NCI-H748 (cell line): ENCODE data around the gene SH3GL2.

Experiments used
- DNase-seq: peaks from one replicate; lab custom pipeline; 2025; ENCODE audit not compliant: unreplicated experiment; lab: John Stamatoyannopoulos, UW

SH3GL2 gene

GRCh38 chr9:17802249-17802857, 223.5 kb downstream of the SH3GL2 start:
- DNase-seq: peak; percentile 27

- DNase-seq: peak; percentile 69
Observed at GRCh38 chr9:17807613-17808282, 228.9 kb downstream of the SH3GL2 start.

DNA sequence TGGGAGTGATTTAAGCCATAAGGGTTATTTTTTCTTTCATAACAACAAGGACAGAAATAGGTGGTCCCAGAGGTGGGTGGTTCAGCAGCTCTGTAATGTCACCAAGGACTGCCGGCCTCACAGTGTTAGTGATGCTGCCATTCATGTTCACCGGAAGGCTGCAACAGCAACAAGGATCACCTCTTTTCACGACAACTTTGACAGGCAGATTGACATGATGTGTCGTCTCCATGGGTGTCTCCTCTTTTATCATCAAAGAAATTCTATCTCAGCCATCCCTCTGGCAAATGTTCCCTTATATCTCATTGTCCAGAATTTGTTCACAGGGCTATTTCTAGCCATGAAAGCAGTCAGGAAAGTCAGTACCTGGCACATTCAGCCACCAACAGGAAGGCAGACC, 231.5 kb downstream of the SH3GL2 start:
- no peak for DNase-seq

- peak; percentile 65 for DNase-seq
Observed at GRCh38 chr9:17810728-17811571, 232.1 kb downstream of the SH3GL2 start.

DNA sequence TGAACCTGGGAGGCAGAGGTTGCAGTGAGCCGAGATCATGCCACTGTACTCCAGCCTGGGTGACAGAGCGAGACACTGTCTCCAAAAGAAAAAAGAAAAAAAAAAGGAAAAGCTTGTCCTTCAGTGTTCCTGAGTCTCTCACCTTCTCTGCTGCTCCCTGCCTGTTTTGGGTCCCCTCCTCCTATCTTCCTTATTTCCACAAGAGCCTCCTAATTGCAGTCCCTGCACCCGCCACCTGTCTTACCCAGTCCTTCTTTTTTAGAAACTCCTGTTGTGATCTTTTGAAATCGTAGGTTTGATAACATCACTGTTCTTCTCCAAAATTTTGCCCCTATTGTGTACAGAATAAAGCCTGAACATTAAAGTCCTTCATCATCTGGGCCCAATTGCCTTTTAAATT, 234.9 kb downstream of the SH3GL2 start:
- DNase-seq: no peak

GRCh38 chr9:17816431-17817027, 237.7 kb downstream of the SH3GL2 start:
- DNase-seq: no peak

DNA sequence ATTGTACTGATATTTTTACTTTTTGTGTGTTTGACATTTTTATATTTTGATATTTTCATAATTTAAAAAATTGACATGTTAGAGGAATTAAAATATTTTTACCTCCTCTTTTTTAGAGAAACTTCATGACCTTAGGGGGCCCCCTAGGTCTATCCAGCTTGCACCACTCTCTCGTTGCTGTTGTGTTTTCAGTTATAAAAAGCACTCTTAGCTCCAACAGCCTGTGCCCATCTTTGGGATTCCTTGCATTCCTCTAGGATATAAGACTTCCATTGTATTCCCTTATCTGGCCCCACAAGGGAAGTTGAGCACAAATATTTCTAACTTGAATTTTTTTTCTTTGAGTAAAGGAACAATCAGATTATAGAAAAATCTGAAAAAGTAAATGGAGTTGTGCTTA, 245.3 kb downstream of the SH3GL2 start:
- DNase-seq: no peak

- DNase-seq: no peak
Observed at GRCh38 chr9:17824616-17825264, 245.9 kb downstream of the SH3GL2 start.

GRCh38 chr9:17825265-17825659, 246.4 kb downstream of the SH3GL2 start:
- DNase-seq: no peak

- DNase-seq: no peak
Observed at GRCh38 chr9:17829064-17829463, 250.2 kb downstream of the SH3GL2 start.

DNA sequence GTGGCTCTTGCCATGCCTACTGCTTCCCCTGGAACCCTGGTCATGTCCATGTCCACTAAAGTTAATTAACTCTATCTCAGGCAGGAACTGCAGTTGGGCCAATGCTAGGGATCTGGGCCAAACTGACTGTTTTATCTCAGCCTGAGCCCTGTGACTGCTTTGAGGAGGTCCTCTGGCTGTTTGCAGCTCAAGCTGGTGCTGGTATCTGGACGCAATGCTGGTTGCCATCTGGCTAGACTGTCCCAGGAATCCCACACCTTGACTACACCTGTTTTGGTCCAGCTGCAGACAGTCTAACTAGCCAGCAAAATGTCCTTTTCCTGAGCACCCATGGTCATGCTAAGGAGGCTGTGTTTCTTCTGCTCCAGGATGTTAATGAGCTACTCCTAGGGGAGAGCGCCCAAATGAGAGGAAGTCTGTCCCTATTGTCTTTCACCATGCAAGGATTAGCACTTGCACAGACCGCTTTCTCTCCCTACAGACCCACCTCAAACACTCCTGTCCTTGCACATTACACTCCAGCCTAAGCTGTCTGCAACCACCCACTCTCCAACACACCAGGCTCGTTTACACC, 251.0 kb downstream of the SH3GL2 start:
- no peak for DNase-seq

- DNase-seq: no peak
Observed at GRCh38 chr9:17832812-17833211, 253.9 kb downstream of the SH3GL2 start.

DNA sequence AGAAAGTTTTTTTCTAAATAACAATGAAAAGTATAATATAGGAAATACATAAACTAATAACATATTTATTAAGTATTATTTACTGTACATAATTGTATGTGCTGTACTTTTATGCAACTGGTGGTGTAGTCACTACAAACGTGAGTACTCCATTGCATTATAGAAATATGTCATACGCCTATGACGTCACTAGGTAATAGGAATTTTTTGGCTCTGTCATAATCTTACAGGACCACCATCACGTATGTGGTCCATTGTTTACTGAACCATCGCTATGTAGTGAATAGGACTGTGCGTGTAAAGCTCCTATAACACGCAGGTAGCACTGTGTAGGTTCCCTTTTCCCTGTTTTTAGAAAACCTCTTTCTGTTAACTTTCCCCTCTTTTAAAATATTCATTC, 255.0 kb downstream of the SH3GL2 start:
- DNase-seq: no peak

DNA sequence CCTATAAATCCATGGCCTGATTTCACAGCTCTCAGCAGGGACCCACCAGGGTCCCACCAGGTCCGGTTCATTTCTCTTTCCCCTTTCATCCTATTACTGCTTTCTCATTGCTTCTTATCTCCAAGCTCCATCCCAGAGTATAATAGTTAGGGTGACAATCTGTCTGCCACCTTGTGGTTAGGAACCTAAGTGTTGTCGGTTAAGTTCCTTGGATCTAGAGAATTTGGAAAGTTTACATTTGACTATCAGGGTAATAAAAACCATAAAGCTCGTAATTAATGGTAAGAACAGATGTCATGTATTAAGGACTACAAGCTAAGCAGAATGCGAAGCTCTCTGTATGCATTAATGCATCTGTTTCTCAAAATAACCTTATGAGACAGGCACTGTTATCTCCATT, 259.1 kb downstream of the SH3GL2 start:
- no peak for DNase-seq

GRCh38 chr9:17839776-17840175, 260.9 kb downstream of the SH3GL2 start:
- peak; percentile 92 for DNase-seq

GRCh38 chr9:17843236-17843635, 264.4 kb downstream of the SH3GL2 start:
- DNase-seq: no peak
